Astrocyte (in vitro differentiated cells and primary cell): ENCODE measurements around the gene TSPEAR.

Source experiments
- CTCF ChIP-seq: IDR thresholded peaks from 2 replicates; pipeline ENCODE4 v1.5.1; 2011; ENCODE audit warnings: low read depth, mild to moderate bottlenecking, inconsistent platforms, low read length, moderate library complexity; ENCODE audit not compliant: insufficient read depth
- EZH2 ChIP-seq: IDR thresholded peaks from 2 replicates; pipeline ENCODE4 v1.6.1; 2012; ENCODE audit warnings: mild to moderate bottlenecking, low read length, inconsistent platforms; ENCODE audit not compliant: insufficient read depth

GRCh38 chr21:44615466-44615865, 95.9 kb downstream of the TSPEAR start:
- TF ChIP-seq CTCF (no peak), EZH2 (no peak)
